HG03103 (cell line): Measurements from ENCODE around the gene KRT25.

Experiments used
- ATAC-seq: cut with Tn5 transposase; IDR thresholded peaks from one replicate; pipeline ENCODE4 v1.9.1; 2021; ENCODE audit warnings: low read depth; ENCODE audit not compliant: unreplicated experiment

The KRT25 gene, protein sequence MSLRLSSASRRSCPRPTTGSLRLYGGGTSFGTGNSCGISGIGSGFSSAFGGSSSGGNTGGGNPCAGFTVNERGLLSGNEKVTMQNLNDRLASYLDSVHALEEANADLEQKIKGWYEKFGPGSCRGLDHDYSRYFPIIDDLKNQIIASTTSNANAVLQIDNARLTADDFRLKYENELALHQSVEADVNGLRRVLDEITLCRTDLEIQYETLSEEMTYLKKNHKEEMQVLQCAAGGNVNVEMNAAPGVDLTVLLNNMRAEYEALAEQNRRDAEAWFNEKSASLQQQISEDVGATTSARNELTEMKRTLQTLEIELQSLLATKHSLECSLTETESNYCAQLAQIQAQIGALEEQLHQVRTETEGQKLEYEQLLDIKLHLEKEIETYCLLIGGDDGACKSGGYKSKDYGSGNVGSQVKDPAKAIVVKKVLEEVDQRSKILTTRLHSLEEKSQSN

DNA sequence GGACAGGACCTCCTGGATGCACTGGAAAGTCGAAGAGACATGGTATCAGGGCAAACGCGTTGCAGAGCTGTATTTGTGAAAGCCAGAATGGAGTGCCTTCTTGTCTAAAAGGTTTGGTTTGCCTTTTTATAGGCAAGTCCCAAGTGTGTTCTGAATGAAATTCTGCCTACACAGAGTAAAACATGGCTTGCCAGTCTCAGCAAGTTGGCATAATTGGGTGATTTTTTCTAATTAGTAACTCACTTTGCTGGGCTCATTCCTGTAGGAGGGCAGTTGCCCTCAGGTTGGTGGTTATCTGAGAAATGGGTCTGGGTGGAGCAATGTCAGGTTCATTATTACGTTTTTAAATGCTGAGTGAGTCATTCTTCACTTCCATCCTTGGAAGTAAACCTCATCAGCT lies at the start of gene KRT25:
Gene KRT25, minus strand, starts transcription at position 101 of the 400 bp plus-strand sequence. Its CDS starts 60 bp downstream, at position 41.
- ATAC-seq: no peak

DNA sequence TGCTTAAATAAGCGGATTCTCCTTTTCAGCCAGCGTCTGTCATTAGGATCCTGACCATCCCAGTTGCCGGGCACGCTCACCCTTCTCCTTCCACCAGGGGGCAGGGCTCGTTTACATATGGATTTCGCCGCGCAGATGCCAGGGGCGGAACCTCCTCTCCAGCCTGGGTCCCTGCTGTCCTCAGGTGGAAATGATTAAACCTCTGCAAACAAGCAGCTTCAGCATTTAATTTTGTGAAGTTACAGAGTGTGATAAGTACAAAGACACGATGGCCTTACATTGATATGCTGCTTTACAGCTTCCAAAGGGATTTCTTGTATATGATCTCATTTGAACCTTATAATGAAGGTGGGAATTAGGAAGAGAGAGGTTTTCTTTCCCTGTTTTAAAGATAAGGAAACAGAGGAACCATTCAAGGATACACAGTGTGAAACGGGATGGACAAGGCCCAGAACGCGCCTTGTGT lies 48.5 kb upstream of the KRT25 start:
- no peak for ATAC-seq

DNA sequence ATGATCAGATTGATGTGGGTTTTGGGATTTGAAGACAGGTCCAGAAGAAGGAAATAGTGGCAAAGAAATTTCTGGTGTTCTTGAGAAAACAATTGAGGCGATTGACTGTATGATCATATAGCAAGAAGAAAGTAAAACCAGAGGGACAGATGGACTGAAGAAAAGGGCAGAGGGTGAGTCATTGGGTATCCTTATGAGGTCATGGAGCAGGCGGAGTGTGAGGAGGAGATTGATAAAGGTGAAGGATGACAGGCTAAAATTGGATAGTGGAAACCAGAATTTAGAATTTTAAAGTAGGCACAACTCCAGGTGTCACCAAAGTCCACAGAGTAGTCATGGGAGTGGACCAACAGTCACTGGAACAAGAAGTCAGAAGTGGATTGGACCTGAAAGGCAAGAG lies 46.0 kb upstream of the KRT25 start:
- no peak for ATAC-seq

DNA sequence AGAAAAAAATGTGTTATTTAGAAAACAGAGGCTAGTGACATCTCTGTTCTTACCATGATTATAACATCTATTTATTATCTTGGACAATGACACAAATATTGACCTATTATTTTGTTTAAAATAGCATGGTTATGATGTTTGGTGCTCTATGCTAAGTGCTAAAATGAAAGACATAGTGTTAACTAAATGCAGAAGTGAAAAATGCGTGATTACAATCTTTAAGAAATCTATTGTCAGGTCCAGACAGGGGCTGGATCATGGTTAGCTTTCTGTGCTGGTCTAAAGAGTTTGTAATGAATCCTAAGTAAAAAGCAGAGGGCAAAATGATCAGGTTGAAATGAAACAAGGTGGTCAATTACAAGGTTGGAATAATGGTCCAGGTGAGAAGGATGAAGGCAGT lies 45.2 kb upstream of the KRT25 start:
- no peak for ATAC-seq

DNA sequence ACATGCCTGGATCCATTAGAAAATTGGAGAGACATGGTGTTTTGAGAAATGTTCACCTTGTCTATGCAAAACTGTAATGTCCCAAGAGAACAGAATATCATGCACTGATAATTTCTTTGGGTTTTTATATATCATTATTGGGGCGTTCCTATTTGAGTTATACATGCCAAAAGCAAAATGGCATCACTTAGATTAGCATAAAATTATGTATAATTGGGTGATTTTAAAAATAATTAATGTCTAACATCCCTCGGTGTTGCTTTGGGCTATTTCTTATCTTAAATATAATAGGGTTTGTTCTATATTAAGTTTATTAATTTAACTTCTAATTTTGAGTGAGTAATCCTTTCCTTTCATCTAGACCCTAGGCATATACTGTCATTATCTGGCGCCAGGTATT lies 44.7 kb upstream of the KRT25 start, which contains the start of gene KRT28:
Gene KRT28, minus strand, starts transcription at position 101 of the 400 bp plus-strand sequence. Its CDS starts 66 bp downstream, at position 35.
- no peak for ATAC-seq

DNA sequence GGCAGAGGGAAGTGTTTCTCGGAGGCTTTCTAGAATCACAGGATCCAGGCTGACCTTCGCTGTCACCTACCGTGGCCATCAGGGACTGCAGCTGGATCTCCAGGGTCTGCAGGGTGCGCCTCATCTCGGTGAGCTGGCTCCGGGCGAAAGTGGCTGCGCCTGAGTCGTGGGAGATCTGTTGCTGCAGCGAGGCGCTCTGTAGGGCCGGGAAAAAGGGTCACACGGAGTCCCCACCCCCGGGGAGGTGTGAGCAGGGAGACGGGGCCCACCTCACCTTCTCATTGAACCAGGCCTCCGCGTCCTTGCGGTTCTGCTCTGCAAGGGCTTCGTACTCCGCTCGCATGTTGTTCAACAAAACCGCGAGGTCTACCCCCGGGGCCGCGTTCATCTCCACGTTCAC lies 41.7 kb upstream of the KRT25 start:
- ATAC-seq: no peak

DNA sequence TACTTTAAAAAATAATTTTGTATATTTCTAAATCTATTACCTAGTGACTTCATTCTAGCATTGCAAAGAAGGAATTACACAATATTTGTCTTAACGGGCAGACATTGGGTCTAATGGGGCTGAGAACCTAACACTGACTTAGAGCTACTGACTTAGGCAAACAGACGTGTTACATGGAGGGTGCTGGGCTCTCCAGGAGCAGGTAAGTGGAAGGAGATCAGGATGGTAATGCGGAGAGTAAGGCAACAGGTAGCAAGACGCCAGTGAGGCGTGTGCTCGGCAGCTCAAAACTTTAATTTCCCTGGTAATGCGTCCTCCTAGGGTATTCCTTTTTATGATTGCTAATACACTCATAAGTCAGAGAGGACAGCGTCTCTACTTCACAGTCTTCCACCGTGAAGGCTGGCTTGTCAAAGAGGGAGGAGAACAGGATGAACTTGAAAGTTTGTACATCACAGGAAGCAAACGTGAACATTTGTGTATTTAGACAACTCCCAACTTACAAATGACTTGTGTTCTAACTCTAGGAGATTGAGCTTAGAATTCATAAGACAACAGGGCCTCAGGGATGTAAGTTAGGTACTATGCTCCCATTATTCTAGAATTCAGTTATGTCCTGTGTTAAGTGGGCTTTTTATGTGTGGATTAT lies 40.0 kb upstream of the KRT25 start:
- no peak for ATAC-seq

DNA sequence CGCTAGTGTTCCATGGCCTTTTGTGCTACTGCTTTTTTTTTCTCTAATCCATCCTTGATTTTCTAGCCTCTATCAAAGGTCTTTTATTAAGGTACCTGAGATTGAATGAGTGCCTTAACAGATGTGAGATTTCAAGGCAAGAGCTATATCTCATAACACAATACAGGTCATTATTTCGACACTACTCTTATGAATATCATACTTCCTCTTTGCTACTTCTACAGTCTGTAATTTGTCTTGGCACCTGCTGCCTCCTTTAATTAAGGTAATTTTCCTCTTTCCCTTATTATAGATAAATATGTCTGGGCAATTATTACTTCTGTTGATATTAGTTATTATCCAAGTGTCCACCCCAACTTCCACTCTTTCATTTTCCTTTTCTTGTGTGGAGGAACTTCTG lies 39.3 kb upstream of the KRT25 start:
- no peak for ATAC-seq

DNA sequence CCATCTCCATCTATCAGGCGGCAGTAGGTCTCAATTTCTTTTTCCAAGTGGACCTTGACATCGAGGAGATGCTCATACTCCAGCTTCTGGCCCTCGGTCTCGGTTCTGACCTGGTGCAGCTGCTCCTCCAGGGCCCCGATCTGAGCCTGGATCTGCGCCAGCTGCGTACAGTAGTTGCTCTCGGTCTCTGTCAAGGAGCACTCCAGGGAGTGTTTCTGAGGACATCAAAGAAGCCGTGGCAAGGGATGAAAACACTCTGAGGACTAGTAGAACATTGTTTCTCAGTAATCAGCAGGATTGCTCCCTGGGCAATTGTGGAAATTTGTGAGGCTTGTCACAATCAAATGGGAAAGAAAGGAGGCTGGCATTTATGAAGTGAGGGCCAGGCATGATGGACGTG lies 38.7 kb upstream of the KRT25 start:
- ATAC-seq: no peak

DNA sequence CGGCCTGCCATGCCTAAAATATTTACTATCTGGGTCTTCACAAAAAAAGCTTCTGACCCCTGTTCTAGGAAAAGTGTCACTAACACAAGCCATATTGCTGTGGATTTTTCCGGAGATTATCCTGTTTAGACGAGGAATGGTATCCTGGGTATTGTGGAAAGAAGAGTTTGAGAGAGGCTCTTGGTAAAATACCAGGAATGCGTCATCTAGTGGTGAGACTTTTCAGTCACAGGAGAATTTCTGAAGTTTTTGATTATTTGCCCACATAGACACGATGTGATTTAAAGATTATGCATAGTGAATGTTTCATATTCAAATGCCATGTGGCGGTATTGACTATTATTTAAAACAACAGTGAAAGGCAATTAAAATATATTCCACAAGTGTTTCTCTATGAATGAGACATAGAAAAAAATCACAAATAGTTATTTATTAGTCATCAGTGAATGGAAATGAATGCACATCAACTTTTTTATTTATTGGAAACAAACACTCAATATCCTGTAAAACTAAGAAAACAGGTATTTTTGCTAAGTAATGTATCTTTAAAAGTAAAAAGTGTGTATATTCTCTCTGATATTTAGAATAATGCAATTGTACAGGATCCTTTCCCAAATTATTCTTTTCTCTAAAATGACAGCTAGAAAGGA lies 36.8 kb upstream of the KRT25 start:
- no peak for ATAC-seq

DNA sequence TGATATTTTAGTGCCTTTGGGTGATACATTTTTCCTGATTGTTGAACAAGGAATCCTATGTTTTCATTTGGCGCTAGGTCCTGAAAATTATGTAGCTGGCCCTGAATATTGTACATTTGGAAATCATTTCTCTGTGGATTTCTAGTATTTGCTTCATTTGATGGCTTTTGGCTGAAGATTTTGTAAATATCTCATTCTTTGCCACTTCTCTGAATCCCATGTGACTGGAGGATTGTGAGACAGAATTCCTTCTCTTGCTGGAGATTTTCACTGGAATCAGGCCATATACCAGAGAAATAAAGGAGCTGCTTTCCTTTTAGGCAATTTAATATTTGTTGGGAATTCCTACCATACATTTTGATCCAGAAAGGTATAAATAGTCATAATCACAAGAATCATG lies 36.0 kb upstream of the KRT25 start:
- no peak for ATAC-seq

DNA sequence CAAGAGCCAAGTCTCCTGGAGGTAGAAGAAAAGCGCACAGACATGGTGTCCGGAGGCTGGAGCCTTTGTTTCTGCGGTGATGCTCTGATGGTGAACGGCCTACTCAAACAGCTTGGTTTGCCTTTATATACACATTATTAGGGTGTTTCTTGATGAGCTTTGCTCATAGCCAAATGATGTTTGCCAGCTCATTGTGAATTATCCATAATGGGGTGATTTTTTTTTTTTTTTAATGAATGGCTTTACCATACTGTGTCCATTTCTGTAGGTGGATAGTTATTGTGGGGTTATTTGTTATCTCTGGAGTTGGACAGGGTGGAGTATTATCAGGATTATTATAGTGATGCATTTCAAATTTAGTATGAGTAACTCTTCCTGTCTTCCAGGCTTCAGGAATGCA lies 27.3 kb upstream of the KRT25 start, which contains the start of gene KRT27:
Gene KRT27, minus strand, starts transcription at position 101 of the 400 bp plus-strand sequence. Its CDS starts 57 bp downstream, at position 44.
- no peak for ATAC-seq

DNA sequence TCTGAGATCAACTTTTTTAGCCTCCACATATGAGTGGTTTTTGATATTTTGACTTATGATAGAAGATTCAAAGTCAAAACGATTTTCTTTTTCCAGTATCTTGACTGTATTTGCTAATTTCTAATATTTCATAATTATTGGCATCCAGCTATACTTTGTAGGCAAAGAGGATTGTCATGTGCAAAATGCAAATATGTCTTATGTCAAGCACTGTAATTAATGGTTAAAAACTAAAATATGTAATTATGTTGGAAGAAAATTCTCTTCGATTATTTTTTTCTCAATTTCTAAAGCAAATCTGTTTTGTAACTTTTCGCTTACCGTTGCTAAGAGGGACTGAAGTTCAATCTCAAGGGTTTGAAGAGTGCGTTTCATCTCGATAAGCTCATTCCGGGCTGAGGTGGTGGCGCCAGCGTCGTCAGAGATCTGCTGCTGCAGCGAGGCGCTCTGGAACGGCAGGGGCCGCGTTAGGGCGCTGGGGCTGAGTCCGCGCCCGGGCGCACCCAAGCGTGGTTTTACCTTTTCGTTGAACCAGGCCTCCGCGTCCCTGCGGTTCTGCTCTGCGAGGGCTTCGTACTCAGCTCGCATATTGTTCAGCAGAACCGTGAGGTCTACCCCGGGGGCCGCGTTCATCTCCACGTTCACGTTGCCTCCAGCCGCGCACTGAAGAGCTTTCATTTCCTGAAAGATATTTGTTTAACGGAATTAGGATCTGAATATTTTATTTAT lies 24.2 kb upstream of the KRT25 start:
- no peak for ATAC-seq

DNA sequence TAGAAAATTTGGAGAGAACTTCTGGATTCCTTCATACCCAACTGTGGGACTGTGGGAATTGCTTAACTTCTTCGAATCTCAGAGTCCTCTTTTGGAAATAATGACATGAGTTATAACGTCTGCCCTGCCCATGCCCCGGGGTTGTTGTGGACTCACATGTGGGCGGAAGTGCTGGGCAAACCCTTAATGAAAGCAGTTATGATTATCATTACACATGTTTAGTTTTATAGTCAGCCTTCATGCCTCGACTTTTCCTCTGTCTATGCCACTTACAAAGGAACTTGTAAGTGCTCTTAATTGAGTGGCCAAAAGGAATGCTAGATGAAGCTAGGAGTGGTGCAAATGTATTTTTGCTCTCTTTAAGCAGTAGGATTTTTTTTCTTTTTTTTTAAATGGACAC lies 23.3 kb upstream of the KRT25 start:
- no peak for ATAC-seq

DNA sequence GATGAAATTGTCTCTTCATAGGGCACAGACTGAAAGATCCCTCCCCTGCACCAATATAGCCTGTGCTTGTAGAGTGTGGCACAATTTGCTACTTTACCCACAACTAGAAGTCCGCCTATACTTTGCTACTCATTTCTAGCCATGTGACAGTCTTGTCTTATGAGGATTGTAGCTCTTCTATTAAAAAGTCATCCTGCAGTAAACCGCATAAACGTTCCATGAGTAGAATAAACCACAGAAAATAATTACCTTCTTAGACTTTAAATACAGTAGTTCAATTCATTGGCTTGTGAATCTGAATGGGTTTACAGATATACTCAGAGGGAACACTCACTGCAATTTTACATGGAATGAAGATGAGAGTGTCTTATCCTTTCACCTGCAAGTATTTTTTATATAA lies 22.8 kb upstream of the KRT25 start:
- ATAC-seq: no peak

DNA sequence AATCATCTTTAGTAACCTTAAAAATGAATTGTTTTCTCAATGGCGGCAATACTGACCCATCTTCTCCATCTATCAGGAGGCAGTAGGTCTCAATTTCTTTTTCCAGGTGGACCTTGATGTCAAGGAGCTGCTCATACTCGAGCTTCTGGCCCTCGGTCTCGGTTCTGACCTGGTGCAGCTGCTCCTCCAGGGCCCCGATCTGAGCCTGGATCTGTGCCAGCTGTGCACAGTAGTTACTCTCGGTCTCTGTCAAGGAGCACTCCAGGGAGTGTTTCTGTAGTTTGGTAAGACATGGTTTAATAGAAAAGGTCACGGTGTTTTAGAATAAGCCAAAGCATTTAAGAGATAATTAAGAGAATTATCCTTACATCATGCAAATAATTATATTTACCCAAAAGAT lies 22.3 kb upstream of the KRT25 start:
- no peak for ATAC-seq

DNA sequence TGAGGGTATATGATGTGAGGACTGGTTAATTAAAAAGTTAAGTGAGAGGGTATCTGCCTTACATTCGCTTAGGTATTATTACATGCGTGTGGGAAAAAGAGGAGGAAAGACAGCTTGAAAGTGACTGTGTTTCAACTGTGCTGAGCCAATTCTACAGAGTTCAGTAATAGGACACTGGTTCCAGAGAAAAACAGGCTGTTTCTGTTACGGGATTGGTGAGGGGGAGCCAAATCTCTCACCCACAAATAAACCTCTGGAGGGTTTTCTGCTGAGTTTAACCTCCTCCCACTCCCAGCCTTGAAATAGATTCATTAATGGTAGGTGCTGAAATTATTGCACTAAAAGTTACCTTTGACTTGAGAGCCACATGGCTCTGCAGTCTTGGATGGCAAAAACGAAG lies 20.8 kb upstream of the KRT25 start:
- no peak for ATAC-seq

DNA sequence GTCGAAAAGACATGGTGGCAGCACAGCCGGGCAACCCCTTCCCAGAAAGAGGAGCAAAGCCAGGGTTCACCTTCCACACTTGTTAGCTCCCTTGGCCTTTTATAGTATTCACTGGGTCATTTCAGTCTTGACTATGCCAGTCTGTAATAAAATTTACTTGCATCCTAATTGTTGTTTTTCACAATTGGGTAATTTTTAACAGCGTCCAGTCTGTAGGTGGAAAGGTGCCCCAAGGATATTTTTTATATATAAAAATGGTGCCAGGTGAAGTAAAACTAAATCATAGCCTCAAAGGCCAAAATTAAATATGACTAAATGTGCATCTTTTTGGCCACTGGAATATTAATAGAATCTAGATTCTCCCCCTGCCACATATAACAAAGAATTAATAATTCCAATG lies 17.0 kb upstream of the KRT25 start, which contains the start of gene KRT26:
Gene KRT26, minus strand, starts transcription at position 101 of the 400 bp plus-strand sequence. Its CDS starts 88 bp downstream, at position 13.
- ATAC-seq: no peak

DNA sequence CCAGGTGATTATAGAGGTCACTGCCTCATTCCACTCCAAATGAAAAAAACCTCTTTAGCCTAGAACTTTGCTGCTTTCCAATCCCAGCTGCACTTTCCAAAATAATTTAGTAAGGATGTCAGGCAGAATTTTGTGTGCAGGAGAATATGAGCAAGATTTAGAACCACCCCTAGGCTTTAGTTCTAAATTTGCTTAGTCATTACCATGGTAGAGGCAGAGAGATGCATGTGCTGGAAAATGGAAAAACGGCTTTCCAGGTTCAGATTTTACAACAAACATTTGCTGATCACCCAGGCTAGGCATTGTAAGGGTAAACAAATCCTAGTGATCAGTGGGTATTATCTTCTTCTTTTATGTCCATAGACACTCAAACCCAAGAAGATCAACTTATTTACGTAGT lies 10.5 kb upstream of the KRT25 start:
- ATAC-seq: no peak

DNA sequence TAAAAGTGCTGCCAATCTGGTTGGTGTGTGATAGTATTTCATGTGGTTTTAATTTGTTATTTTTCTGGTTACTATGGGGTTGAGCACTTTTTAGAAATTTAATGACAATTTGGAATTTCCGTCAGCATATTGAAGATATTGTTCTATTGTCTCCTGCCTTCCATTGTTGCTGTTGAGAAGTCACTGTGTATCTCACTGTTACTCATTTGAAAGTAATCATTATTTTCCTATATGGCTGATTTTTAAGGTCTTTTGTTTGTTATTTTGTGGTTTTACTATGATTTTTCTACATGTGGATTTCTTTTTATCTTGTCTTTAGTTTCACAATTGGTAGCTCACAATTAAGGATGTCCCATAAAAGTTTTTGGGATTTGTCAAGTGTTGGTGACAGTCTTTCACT lies 8.6 kb upstream of the KRT25 start:
- no peak for ATAC-seq
